ENCODE measurements around the gene FRMD4B.

Gene FRMD4B

DNA sequence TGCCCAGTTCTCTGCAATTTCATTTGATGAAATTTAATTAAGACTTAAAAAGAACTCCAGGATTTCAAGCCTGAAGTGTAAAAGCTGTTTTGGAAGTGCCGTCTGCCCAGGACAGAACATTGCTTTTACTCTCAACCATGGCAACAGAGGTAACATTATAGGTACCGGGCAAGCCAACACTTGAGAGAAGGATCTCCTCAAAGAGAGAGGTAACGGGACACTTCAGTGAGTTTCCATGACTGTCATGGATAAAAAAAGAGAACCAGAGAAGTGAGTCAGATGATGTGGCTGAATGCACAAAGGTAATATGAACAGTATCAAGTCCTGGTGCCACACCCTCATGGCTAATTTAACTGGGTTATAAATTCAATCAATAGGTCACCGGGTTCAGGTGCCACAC lies 133.3 kb downstream of the FRMD4B start:
- TF ChIP-seq, protein P1, sequence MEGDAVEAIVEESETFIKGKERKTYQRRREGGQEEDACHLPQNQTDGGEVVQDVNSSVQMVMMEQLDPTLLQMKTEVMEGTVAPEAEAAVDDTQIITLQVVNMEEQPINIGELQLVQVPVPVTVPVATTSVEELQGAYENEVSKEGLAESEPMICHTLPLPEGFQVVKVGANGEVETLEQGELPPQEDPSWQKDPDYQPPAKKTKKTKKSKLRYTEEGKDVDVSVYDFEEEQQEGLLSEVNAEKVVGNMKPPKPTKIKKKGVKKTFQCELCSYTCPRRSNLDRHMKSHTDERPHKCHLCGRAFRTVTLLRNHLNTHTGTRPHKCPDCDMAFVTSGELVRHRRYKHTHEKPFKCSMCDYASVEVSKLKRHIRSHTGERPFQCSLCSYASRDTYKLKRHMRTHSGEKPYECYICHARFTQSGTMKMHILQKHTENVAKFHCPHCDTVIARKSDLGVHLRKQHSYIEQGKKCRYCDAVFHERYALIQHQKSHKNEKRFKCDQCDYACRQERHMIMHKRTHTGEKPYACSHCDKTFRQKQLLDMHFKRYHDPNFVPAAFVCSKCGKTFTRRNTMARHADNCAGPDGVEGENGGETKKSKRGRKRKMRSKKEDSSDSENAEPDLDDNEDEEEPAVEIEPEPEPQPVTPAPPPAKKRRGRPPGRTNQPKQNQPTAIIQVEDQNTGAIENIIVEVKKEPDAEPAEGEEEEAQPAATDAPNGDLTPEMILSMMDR (IDR thresholded peaks at IDR 0.05; ENCODE audit: unreplicated experiment in 3 of 3), result no peak
- no peaks in the 10 kb centered on the region for H3K9me3 Mint-ChIP-seq
- peaks cover 43% of the 10 kb centered on the region for H3K4me1 Mint-ChIP-seq

DNA sequence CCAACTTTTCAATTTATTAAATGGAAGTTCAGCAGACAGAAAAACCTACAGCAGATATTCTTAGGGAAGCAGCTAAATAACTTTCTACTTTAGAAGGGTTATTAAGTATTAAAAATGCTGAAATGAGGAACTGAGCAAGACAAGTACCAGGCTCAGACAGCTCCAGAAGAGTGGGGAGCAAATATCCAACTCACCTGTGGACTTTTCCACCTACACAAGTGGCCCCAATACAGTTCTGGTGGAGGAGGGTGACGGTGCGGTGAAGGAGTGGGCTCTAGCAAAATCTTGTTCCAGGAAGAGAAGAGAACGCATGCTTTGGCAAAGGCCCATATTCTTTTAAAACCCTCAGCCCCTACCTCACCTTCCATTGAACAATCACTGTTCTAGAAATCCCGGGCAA lies 133.7 kb downstream of the FRMD4B start:
- no peak overlapping the region for H3K4me3 Mint-ChIP-seq
- H3K4me1 Mint-ChIP-seq, result peaks cover 43% of the 10 kb centered on the region
- H3K27ac Mint-ChIP-seq, result peak overlapping the region; percentile 57 to 73 (median 69)
- H3K27me3 Mint-ChIP-seq (ENCODE audit: low read depth), result no peaks in the 10 kb centered on the region
- H3K9me3 Mint-ChIP-seq, result no peaks in the 10 kb centered on the region
- TF ChIP-seq, protein P1 (IDR thresholded peaks at IDR 0.05; ENCODE audit: unreplicated experiment in 3 of 3), result no peak
- H3K36me3 Mint-ChIP-seq (ENCODE audit: low read depth), result no peaks in the 10 kb centered on the region

More for the DNA sequence above, 133.3 kb downstream of the FRMD4B start:
- Mint-ChIP-seq H3K36me3 (ENCODE audit: low read depth) (no peaks in the 10 kb centered on the region), H3K27me3 (ENCODE audit: low read depth) (no peaks in the 10 kb centered on the region), H3K27ac (peak overlapping the region; percentile 57 to 73 (median 69)), H3K4me3 (no peak overlapping the region)

- Mint-ChIP-seq H3K27ac (peak overlapping the region; percentile 57 to 73 (median 69)), H3K9me3 (no peaks in the 10 kb centered on the region), H3K4me1 (peaks cover 49% of the 10 kb centered on the region), H3K27me3 (ENCODE audit: low read depth) (no peaks in the 10 kb centered on the region), H3K36me3 (ENCODE audit: low read depth) (no peaks in the 10 kb centered on the region), H3K4me3 (peak overlapping the region in 1 of 3 experiments; percentile 24)
- TF ChIP-seq, protein P1 (IDR thresholded peaks at IDR 0.05; ENCODE audit: unreplicated experiment in 3 of 3), result no peak
These were observed 134.6 kb downstream of the FRMD4B start for GRCh38 chr3:69251078-69251805.

GRCh38 chr3:69250014-69250413 lies 135.9 kb downstream of the FRMD4B start:
- Mint-ChIP-seq H3K27ac (peak overlapping the region; percentile 91 to 93 (median 93)), H3K36me3 (ENCODE audit: low read depth) (no peaks in the 10 kb centered on the region), H3K9me3 (no peaks in the 10 kb centered on the region), H3K4me1 (peaks cover 49% of the 10 kb centered on the region), H3K4me3 (peak overlapping the region; percentile 83 to 90 (median 85)), H3K27me3 (ENCODE audit: low read depth) (no peaks in the 10 kb centered on the region)
- TF ChIP-seq, protein P1 (IDR thresholded peaks at IDR 0.05; ENCODE audit: unreplicated experiment in 3 of 3), result no peak

DNA sequence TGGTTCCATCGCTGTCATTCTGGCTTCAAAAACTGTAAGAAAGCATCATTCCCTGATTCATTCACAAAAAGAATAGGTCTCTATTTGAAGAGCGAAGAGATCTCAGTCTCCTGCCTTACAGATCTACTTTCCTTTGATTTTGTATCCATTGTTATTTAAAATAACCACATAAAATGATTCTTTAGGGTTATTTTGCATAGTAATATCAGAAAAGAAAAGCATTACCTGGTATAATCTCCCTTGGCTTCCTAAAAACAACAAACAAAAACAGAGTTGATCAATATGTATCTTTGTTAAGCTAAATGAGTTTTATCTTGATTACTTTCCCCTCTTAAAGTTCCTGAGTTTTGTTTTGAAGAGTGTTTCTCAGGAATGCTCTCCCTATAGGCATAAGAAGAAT lies 136.9 kb downstream of the FRMD4B start:
- Mint-ChIP-seq H3K27me3 (ENCODE audit: low read depth) (no peaks in the 10 kb centered on the region), H3K4me3 (peak overlapping the region; percentile 83 to 90 (median 85)), H3K9me3 (no peaks in the 10 kb centered on the region), H3K27ac (peak overlapping the region; percentile 91 to 93 (median 93)), H3K4me1 (peaks cover 53% of the 10 kb centered on the region), H3K36me3 (ENCODE audit: low read depth) (peaks cover 2% of the 10 kb centered on the region)
- TF ChIP-seq, protein P1 (IDR thresholded peaks at IDR 0.05; ENCODE audit: unreplicated experiment in 3 of 3), result no peak

DNA sequence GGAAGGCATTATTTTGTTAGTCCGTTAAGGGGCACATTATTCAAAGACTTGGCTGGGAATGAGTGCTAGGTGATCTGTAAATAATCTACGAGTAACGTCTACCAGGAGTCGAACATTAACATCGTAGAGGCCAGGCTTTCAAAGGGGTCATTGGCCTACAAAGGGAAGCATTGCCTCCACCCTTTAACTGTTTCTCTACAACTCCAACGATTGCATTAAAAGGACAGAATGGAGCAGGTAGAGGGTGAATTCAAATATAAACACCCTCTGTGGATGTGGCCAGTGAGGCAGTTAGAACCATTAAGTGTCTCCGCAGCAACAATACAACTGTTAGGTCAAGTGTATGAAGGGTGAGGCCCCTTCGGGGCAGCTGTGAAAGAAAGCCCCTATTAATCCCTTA lies 137.5 kb downstream of the FRMD4B start:
- no peaks in the 10 kb centered on the region for H3K9me3 Mint-ChIP-seq
- peaks cover 3% of the 10 kb centered on the region for H3K36me3 Mint-ChIP-seq (ENCODE audit: low read depth)
- no peaks in the 10 kb centered on the region for H3K27me3 Mint-ChIP-seq (ENCODE audit: low read depth)
- H3K4me3 Mint-ChIP-seq, result peak overlapping the region; percentile 83 to 90 (median 85)
- H3K27ac Mint-ChIP-seq, result peak overlapping the region; percentile 91 to 93 (median 93)
- H3K4me1 Mint-ChIP-seq, result peaks cover 57% of the 10 kb centered on the region
- TF ChIP-seq, protein P1 (IDR thresholded peaks at IDR 0.05; ENCODE audit: unreplicated experiment in 3 of 3), result no peak
